SKM-1 treated with dmso at 0.1 percent for 144 hours (cell line): ENCODE results near the gene RPL39L.
"Not testable (repeated sequence)": the region's sequence is repeated elsewhere in the genome, so short reads cannot be mapped to it uniquely, and the experiment has no call there.

ENCODE experiments used
- DNase-seq: peaks from one replicate; lab custom pipeline; 2025; ENCODE audit not compliant: unreplicated experiment; lab: John Stamatoyannopoulos, UW

Gene RPL39L

DNA sequence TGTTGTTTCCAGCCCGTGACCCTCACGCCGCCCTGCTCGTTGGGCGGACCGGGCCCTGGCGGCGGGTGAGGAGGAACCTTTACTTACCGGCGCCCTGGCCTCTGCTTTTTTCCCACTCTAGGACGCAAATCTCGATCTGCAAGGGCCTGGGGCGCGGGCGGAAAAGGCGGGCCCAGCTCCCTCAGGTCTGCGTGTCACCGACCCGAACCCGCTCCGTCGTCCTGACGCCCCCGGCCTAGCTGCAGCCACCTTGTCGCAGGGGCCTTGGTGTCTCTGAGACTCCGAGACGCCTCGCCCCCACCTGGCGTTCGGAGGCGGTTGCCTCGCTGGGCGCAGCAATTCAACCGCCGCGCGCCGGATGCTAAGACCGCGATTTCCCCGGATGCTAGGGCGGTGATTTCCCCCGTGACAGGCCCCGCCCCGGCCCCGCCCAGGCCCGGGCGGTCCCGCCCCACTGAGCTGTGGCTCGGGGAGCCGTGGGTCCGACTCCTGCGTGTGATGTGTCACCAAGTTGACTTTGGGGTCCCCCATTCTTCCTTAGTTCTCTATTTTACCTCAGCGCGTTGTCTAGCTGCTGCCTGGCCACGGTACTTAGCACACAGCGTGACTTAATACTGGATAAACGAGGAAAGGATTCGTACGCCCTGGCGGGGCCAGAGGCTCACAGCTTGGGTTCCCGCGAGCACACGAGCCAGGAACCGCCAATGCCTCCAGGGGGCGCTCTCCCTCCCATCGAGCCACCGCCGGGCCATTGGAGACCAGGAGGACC, at the start of gene RPL39L:
RPL39L (minus strand) TSS at position 371 of the 769 bp plus-strand sequence. CDS start 18,196 bp downstream, outside the sequence.
- peak; percentile 86 for DNase-seq

GRCh38 chr3:187188931-187189330, 49.6 kb upstream of the RPL39L start:
- no peak for DNase-seq

DNA sequence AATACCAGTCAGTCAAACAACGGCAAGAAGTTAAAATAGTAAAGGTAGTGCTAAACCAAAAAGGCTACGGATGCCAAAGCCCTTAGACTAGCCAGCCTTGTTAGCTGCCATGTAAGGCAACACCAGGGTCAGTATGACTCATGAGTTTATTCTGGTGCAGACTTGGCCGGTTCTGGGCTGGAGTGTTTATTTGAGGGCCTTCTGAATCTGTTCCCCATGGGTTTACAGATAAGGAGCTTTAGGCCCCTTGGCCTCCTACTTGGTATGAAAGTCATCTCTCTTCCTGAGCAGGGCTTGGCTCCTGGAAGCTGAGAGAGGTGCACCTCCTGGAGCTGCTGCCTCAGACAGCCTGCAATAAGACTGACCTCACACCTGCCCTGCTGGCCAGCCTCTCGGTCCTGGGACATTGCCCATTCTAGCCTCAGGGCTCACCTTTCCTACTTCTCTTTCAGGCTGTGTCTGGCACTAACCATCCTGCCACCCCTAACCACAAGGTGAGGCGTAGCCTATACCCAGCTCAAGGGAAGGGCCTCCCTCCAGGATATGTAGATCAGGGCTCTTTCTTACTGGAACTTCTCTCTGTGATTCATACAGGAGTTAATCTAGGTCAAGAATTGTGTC, 47.6 kb upstream of the RPL39L start:
- no peak for DNase-seq

DNA sequence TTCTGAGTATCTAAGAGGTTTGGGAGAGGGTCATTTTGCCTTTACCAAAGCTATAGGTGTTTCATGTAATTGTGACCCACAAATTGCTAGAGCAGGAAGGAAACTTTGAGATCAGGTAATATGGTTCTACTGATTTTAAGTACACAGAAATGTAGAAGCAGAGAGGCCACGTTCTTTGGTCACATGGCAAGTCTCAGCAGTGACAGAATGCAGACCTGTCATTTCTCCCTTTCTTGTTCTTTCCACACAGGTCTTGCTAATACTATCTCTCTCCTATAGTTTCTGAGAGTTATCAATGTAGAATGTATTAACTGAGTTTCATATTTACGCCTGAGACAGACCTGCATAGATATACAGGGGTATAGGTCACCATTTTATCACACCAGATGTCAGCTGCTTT, 47.1 kb upstream of the RPL39L start:
- DNase-seq, result no peak

- no peak for DNase-seq
Observed at GRCh38 chr3:187185759-187186158, 46.5 kb upstream of the RPL39L start.

- DNase-seq, result no peak
Observed at GRCh38 chr3:187183903-187184302, 44.6 kb upstream of the RPL39L start.

- peak; percentile 13 for DNase-seq
Observed at GRCh38 chr3:187183210-187183862, 44.0 kb upstream of the RPL39L start.

- DNase-seq, result no peak
Observed at GRCh38 chr3:187181454-187182170, 42.3 kb upstream of the RPL39L start.

DNA sequence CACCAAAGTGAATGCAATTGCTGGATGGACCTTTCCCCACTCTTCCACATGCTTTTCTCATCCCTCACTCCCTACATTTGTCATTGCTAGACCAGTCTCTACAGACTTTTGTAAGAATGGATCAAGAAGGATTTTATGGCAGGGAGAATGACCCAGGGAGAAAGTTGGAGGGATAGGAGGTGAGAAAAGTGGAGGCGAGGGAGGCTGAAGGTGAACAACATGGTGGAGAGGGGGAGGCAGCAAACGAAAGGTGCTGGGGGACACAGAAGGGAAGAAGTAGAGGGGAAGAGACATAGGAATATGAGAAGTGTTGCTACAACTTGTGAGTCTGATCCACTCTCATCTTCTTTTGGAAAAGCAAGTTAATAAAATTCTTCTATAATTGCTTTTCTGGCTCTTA, 33.6 kb upstream of the RPL39L start:
- DNase-seq, result no peak

DNA sequence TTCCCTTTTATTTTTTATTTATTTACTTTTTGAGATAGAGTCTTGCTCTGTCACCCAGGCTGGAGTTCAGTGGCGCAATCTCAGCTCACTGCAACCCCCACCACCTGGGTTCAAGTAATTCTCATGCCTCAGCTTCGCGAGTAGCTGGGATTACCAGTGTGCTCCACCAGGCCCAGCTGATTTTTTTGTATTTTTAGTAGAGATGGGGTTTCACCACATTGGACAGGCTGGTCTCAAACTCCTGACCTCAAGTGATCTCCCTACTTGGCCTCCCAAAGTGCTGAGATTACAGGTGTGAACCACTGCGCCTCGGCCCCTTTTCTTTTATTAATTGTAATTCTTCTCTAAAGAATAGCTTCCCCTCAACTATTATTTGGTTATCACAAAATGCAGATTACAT, 31.6 kb upstream of the RPL39L start:
- not testable (repeated sequence) for DNase-seq

GRCh38 chr3:187169231-187169960, 30.1 kb upstream of the RPL39L start:
- DNase-seq, result no peak

DNA sequence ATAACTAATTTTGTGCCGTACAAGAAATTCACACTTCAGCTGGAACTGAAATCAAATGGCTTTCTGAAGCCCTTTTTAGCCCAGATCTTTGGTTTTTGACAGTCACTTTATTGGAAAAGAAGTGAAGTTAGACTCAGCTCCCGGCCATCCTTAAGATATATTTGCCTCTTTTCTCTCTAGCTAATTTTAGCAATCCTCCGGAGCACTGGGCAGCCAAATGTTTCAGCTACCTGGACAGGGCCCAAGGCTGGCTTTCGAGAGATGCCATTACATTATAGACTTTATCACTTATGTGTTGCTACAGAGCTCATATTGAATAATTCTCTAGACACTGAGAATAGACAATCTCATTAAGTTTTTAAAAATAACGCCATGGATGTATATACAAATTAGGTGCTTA, 28.5 kb upstream of the RPL39L start:
- no peak for DNase-seq

- DNase-seq, result no peak
Observed at GRCh38 chr3:187166750-187167149, 27.5 kb upstream of the RPL39L start.

DNA sequence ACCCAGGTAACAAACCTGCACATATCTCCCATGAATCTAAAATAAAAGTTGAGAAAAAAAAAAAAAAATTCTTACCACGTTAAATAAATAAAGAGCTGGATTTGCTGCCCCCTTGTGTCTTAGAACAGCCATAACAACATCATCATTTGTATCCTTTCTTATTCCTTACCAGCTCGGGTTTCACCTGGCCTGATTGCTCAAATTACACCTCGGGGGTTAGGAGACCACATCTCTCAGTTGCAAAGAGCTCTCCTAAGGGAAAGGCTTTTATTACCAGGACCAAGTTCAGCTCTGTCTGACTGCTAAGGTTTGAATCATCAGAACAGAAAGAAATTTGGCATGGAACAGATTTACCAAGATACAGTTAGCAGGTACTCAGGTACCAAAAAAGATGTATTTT, 25.8 kb upstream of the RPL39L start:
- DNase-seq, result peak; percentile 53

DNA sequence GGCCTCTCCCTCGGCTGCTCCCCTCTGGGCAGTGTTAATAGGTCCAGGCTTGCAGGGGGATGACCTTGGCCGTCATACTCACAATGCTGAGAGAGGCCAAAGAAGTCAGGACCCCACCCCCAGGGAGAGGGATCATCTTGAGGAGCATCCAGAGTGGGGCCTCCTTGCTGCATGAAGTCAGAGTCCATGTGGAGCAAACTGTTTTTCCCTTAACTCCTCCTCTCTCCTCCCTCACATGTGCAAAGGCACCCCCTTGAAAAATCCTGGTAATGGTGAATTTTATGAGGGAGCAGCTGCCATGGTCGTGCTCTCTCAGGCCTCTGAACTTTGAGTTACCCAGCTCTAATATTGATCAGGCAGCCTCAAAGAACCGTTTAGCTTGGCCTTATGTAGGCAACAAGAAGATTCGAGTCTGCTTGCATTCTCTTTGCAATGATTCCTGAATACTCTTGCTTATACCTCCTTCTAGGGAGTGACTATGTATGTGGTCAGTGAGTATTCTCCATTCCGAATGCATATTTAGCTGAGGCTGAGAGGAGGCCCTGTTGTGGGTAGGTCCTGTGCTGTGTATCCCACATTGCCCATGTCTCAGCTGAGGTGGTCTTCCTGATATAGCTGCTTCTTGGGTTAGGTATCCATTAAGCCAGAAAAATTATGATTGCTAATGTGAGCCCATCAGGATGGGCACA, 23.1 kb upstream of the RPL39L start:
- DNase-seq, result no peak

- no peak for DNase-seq
Observed at GRCh38 chr3:187161556-187161955, 22.3 kb upstream of the RPL39L start.

GRCh38 chr3:187150599-187150998, 11.3 kb upstream of the RPL39L start:
- peak; percentile 18 for DNase-seq

DNA sequence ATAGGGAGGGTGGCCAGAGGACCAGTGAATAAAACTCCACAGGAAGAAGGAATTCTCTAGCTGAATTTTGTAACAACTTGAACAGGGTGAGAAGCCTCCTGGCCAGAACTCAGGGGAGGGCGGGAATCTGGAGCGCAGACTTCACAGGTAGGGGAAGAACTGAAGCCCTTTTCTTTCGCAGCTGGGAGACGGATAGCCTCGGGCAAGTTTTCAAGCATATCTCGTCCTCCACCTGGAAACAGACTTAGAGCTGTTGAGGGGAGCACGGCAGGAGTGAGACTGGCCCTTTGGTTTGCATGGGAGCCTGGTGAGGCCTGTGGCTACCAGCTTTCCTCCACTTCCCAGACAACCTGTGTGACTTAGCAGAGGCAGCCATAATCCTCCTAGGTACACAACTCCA, 10.9 kb upstream of the RPL39L start:
- DNase-seq, result no peak

- no peak for DNase-seq
Observed at GRCh38 chr3:187146389-187146788, 7.1 kb upstream of the RPL39L start.
